M059J (cell line): ENCODE measurements around the gene SIGLEC1. TPM values are rescaled to one million over a fixed set of nuclear protein-coding genes. Genes with fewer than 3 reads are reported as not detected.

ENCODE experiments used
- total RNA-seq: library from RNA; depleted of rRNA; stranded (reverse); fragments of >200 nt; shearing (Covaris generic); gene quantifications from 2 replicates; pipeline ENCODE4 v1.2.3, GENCODE V29; 2014; rRNA removed

SIGLEC1 gene
- total RNA-seq, 1 experiment from 2014 or later, result not detected

Other genes starting within 250 kb of the SIGLEC1 start
- gene ATRN, start 241.6 kb downstream of the SIGLEC1 start, total RNA-seq, result 16.5 and 33.7 TPM in 2 replicates
- gene GFRA4, start 49.2 kb downstream of the SIGLEC1 start, total RNA-seq, result not detected in 2 replicates
- gene ADAM33, start 30.6 kb downstream of the SIGLEC1 start, total RNA-seq, result 0.15 and 0.25 TPM in 2 replicates
- gene HSPA12B, start 20.1 kb upstream of the SIGLEC1 start, total RNA-seq, result 0.05 TPM in 1 of 2 replicates, not detected in the other
- 26.8 and 39.1 TPM in 2 replicates for gene ADISSP, start 55.2 kb upstream of the SIGLEC1 start, total RNA-seq
- gene SPEF1, start 68.8 kb upstream of the SIGLEC1 start, total RNA-seq, result 0.27 and 0.34 TPM in 2 replicates
- gene CENPB, start 74.1 kb upstream of the SIGLEC1 start, total RNA-seq, result 80.2 and 161 TPM in 2 replicates
- 67.5 and 104 TPM in 2 replicates for gene CDC25B, start 83.7 kb upstream of the SIGLEC1 start, total RNA-seq
- gene AP5S1, start 107.9 kb upstream of the SIGLEC1 start, total RNA-seq, result 35.7 and 41.4 TPM in 2 replicates
- gene MAVS, start 134.2 kb upstream of the SIGLEC1 start, total RNA-seq, result 20.8 and 39.5 TPM in 2 replicates
- 67.6 and 81.8 TPM in 2 replicates for gene PANK2, start 176.8 kb upstream of the SIGLEC1 start, total RNA-seq